Measurements from ENCODE around the gene MYO9B. TPM values are rescaled to one million over a fixed set of nuclear protein-coding genes. Genes with fewer than 3 reads are reported as not detected.

The MYO9B gene
- total RNA-seq, 1 donor from 2014 or later = 137 TPM

GRCh38 chr19:17163652-17164051 lies 88.1 kb downstream of the MYO9B start:
- intact Hi-C loops (cut with DNase I) = no loop called here
- peaks cover 99% of the 10 kb centered on the region for H3K36me3 ChIP-seq
- DNase-seq (no peak), ATAC-seq (no peak)
- no peaks in the 10 kb centered on the region for H3K27me3 ChIP-seq
- H3K9me3 ChIP-seq = no peaks in the 10 kb centered on the region
- H3K4me3 ChIP-seq = no peak overlapping the region
- H3K4me1 ChIP-seq = no peaks in the 10 kb centered on the region
- H3K27ac ChIP-seq = no peak overlapping the region
- no peak for TF ChIP-seq CTCF (IDR thresholded peaks at IDR 0.05)

GRCh38 chr19:17164639-17165038 lies 89.1 kb downstream of the MYO9B start:
- no peak for TF ChIP-seq CTCF (IDR thresholded peaks at IDR 0.05)
- H3K27ac ChIP-seq = no peak overlapping the region
- H3K4me1 ChIP-seq = no peaks in the 10 kb centered on the region
- DNase-seq (no peak), ATAC-seq (no peak)
- peaks cover 98% of the 10 kb centered on the region for H3K36me3 ChIP-seq
- no peak overlapping the region for H3K4me3 ChIP-seq
- no peaks in the 10 kb centered on the region for H3K27me3 ChIP-seq
- intact Hi-C loops (cut with DNase I) = no loop called here
- no peaks in the 10 kb centered on the region for H3K9me3 ChIP-seq

GRCh38 chr19:17165715-17166114 lies 90.1 kb downstream of the MYO9B start:
- Histone ChIP-seq H3K4me3 (no peak overlapping the region), H3K36me3 (peaks cover 98% of the 10 kb centered on the region), H3K4me1 (no peaks in the 10 kb centered on the region), H3K9me3 (no peaks in the 10 kb centered on the region), H3K27ac (no peak overlapping the region), H3K27me3 (no peaks in the 10 kb centered on the region)
- TF ChIP-seq CTCF (IDR thresholded peaks at IDR 0.05) = no peak
- ATAC-seq (no peak), DNase-seq (no peak)
- intact Hi-C loops (cut with DNase I) = no loop called here

- Histone ChIP-seq H3K36me3 (peaks cover 98% of the 10 kb centered on the region), H3K4me1 (no peaks in the 10 kb centered on the region)
Observed at GRCh38 chr19:17170538-17171297, 95.1 kb downstream of the MYO9B start.

GRCh38 chr19:17171874-17172273 lies 96.3 kb downstream of the MYO9B start:
- no peaks in the 10 kb centered on the region for H3K4me1 ChIP-seq
- TF ChIP-seq CTCF (IDR thresholded peaks at IDR 0.05) = no peak
- no peaks in the 10 kb centered on the region for H3K27me3 ChIP-seq
- no peak overlapping the region for H3K4me3 ChIP-seq
- intact Hi-C loops (cut with DNase I) = loop anchor here (5.0 kb wide), 1 partner anchor 105 kb away; no protein-coding TSS in a partner anchor
- H3K9me3 ChIP-seq = no peaks in the 10 kb centered on the region
- no peak for DNase-seq
- no peak overlapping the region for H3K27ac ChIP-seq
- H3K36me3 ChIP-seq = peaks cover 98% of the 10 kb centered on the region
- no peak for ATAC-seq

More at GRCh38 chr19:17170538-17171297, 95.1 kb downstream of the MYO9B start:
- ATAC-seq (no peak), DNase-seq (no peak)
- Histone ChIP-seq H3K27me3 (no peaks in the 10 kb centered on the region), H3K27ac (no peak overlapping the region), H3K9me3 (no peaks in the 10 kb centered on the region), H3K4me3 (no peak overlapping the region)
- TF ChIP-seq CTCF (IDR thresholded peaks at IDR 0.05) = no peak
- intact Hi-C loops (cut with DNase I) = loop anchor here (5.0 kb wide), 1 partner anchor 103 kb away; no protein-coding TSS in a partner anchor
